CD8-positive, alpha-beta memory T cell (primary cell): ENCODE measurements around the gene ANKRD33B. TPM values are rescaled to one million over a fixed set of nuclear protein-coding genes. Genes with fewer than 3 reads are reported as not detected.
"Not testable (repeated sequence)": the region's sequence is repeated elsewhere in the genome, so short reads cannot be mapped to it uniquely, and the experiment has no call there.

Source experiments
- CTCF ChIA-PET: fragments of 350-600 bp; sonication (Branson Sonifier 250); formaldehyde crosslinking; loops from one replicate; lab custom pipeline; 2021; ENCODE audit warnings: antibody characterized with exemption; lab: Charles Lee
- POLR2A ChIA-PET: fragments of 350-600 bp; sonication (Branson Sonifier 250); formaldehyde crosslinking; loops from one replicate; lab custom pipeline; 2021; ENCODE audit warnings: antibody characterized with exemption; lab: Charles Lee
- DNase-seq, 5 donors: peaks; one replicate each; pipeline versions ENCODE4 v3.0.0 to v3.0.0-alpha.2; 2020 to 2022; ENCODE audit warnings: mixed read lengths in 1 of 5
- H3K27ac ChIP-seq: one replicate; pipeline ENCODE4 v1.7.0; 2013; ENCODE audit warnings: low read depth, mild to moderate bottlenecking, low read length, moderate library complexity
- H3K27me3 ChIP-seq: 2 replicates; pipeline ENCODE4 v1.7.0; 2013; ENCODE audit warnings: low read length, mild to moderate bottlenecking; ENCODE audit not compliant: insufficient read depth, poor library complexity, severe bottlenecking
- H3K36me3 ChIP-seq: 2 replicates; pipeline ENCODE4 v1.7.0; 2013; ENCODE audit warnings: mild to moderate bottlenecking, low read length, moderate library complexity; ENCODE audit not compliant: insufficient read depth
- H3K4me1 ChIP-seq: 2 replicates; pipeline ENCODE4 v1.7.0; 2013; ENCODE audit warnings: mild to moderate bottlenecking, low read length, moderate library complexity; ENCODE audit not compliant: insufficient read depth
- H3K4me3 ChIP-seq: 2 replicates; pipeline ENCODE4 v1.7.0; 2013; ENCODE audit warnings: mild to moderate bottlenecking, low read length
- H3K9me3 ChIP-seq: 2 replicates; pipeline ENCODE4 v1.7.0; 2013; ENCODE audit warnings: mild to moderate bottlenecking, low read length
- H3K27ac Mint-ChIP-seq, 8 donors: one replicate each; pipeline ENCODE4 v1.8.0; 2020 to 2021; ENCODE audit warnings: mixed read lengths in 8 of 8, mild to moderate bottlenecking in 6 of 8, inconsistent platforms in 3 of 8, moderate library complexity in 3 of 8
- H3K27me3 Mint-ChIP-seq, 2 donors: one replicate each; pipeline ENCODE4 v1.8.0; 2020 to 2021; ENCODE audit warnings: mixed read lengths in 2 of 2, mild to moderate bottlenecking in 1 of 2, moderate library complexity in 1 of 2
- H3K36me3 Mint-ChIP-seq, 3 donors: one replicate each; pipeline ENCODE4 v1.8.0; 2020 to 2021; ENCODE audit warnings: mixed read lengths in 3 of 3, inconsistent platforms in 1 of 3, mild to moderate bottlenecking in 1 of 3
- H3K4me1 Mint-ChIP-seq, 3 donors: one replicate each; pipeline ENCODE4 v1.8.0; 2020 to 2021; ENCODE audit warnings: mixed read lengths in 3 of 3, inconsistent platforms in 1 of 3, mild to moderate bottlenecking in 1 of 3
- H3K4me3 Mint-ChIP-seq, 7 donors: one replicate each; pipeline ENCODE4 v1.8.0; 2020 to 2021; ENCODE audit warnings: mixed read lengths in 7 of 7, mild to moderate bottlenecking in 6 of 7, moderate library complexity in 4 of 7, inconsistent platforms in 2 of 7
- H3K9me3 Mint-ChIP-seq, 5 donors: one replicate each; pipeline ENCODE4 v1.8.0; 2020 to 2022; ENCODE audit warnings: mixed read lengths in 5 of 5, mild to moderate bottlenecking in 3 of 5, moderate library complexity in 2 of 5, inconsistent platforms in 1 of 5
- polyA plus RNA-seq: library from polyadenylated mRNA; unstranded; fragments of 300-500 nt; fragmentation: Illumina TruSeq; gene quantifications from one replicate; pipeline ENCODE4 v1.2.3, GENCODE V29; 2021
- total RNA-seq, 2 experiments: library from RNA; stranded (reverse); gene quantifications; one replicate each; pipeline ENCODE4 v1.2.3, GENCODE V29; 2021

The ANKRD33B gene
- total and polyA plus RNA-seq, 3 experiments from 2014 or later: 0.06 to 32.7 (median 29.6) TPM

DNA sequence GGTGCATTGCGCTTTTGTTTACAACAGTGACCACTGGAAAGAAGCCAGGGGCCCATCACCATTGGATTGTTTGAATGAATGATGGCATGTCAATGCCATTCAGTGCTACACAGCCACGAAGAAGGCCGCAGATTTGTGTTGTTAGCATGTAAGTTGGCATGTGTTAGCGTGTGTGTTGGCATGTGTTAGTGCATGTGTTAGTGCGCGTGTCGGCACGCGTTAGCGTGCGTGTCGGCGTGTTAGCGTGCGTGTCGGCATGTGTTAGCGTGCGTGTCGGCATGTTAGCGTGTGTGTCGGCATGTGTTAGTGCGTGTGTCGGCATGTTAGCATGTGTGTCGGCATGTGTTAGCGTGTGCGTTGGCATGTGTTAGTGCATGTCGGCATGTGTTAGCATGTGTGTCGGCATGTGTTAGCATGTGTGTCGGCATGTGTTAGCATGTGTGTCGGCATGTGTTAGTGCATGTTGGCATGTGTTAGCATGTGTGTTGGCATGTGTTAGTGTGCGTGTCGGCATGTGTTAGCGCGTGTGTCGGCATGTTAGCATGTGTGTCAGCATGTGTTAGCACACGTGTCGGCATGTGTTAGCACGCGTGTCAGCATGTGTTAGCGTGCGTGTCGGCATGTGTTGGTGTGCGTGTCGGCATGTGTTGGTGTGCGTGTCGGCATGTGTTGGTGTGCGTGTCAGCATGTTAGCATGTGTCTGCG is 15.3 kb upstream of the ANKRD33B start:
- ChIA-PET POLR2A (no interaction called here), CTCF (no interaction called here)
- Mint-ChIP-seq H3K27me3 (peaks cover 2 to 20% of the 10 kb centered on the region in 2 donors), H3K36me3 (no peaks in the 10 kb centered on the region), H3K9me3 (no peaks in the 10 kb centered on the region), H3K4me3 (no peak overlapping the region), H3K4me1 (peaks cover 6 to 13% (median 8%) of the 10 kb centered on the region in 3 donors), H3K27ac (peak overlapping the region in 1 of 8 donors; percentile 19)
- Histone ChIP-seq H3K9me3 (no peaks in the 10 kb centered on the region), H3K36me3 (no peaks in the 10 kb centered on the region), H3K27ac (no peak overlapping the region), H3K4me1 (peaks cover 5% of the 10 kb centered on the region), H3K4me3 (no peak overlapping the region), H3K27me3 (peaks cover under 1% of the 10 kb centered on the region)
- no peak for DNase-seq

- H3K36me3 Mint-ChIP-seq, H3K9me3 Mint-ChIP-seq, H3K27ac ChIP-seq, H3K4me3 ChIP-seq, H3K36me3 ChIP-seq, POLR2A ChIA-PET, H3K4me1 ChIP-seq, H3K27me3 ChIP-seq, H3K4me3 Mint-ChIP-seq, CTCF ChIA-PET, DNase-seq, H3K9me3 ChIP-seq: not testable (repeated sequence)
- peaks cover 6 to 14% (median 9%) of the 10 kb centered on the region in 3 donors for H3K4me1 Mint-ChIP-seq
- peaks cover 4 to 18% of the 10 kb centered on the region in 2 donors for H3K27me3 Mint-ChIP-seq
- H3K27ac Mint-ChIP-seq: peak overlapping the region in 1 of 8 donors; percentile 38
Measured at GRCh38 chr5:10549123-10549514, 14.8 kb upstream of the ANKRD33B start.

DNA sequence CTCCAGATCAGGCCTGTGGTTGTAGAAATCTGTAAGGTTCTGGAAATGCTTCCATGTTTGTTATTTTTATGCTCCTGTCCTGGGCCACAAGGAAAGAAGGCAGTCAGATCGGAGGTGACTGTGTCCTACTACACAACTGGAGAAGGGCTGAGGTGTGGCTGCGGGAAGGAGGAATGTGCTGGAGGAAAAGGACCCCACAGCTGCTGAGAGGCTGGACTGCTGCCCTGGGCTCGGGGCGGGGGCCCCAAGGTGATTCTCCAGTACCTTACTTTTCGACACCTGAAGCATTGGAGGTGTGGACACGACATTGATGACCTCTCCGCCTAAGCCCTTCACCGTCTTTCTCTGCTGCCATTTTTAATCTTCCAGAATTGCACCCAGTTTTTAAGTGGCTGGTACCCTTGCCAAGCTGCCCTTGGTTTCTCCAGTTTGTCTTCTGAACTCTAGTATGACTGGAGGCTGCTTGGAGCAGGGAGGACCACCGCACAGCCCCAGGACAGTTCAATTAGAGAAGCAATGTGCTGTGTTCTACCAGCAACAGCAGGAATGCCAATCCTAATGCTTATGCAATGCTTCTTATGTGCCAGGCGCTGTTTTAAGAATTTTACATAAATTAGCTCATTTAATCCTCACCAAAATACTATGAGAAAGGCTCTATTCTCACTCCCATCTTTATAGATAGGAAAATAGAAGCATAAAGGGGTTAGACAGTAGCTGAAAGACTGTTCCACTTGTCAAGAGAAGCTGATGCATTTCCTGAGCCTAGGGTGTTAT is 13.5 kb upstream of the ANKRD33B start:
- no peak for DNase-seq
- no peaks in the 10 kb centered on the region for H3K36me3 ChIP-seq
- Mint-ChIP-seq H3K27me3 (peaks cover 3 to 21% of the 10 kb centered on the region in 2 donors), H3K9me3 (no peaks in the 10 kb centered on the region), H3K4me1 (peaks cover 6 to 14% (median 9%) of the 10 kb centered on the region in 3 donors), H3K36me3 (no peaks in the 10 kb centered on the region), H3K4me3 (no peak overlapping the region), H3K27ac (peak overlapping the region in 1 of 8 donors; percentile 19)
- ChIA-PET POLR2A (no interaction called here), CTCF (no interaction called here)
- H3K4me1 ChIP-seq: peaks cover 5% of the 10 kb centered on the region
- H3K9me3 ChIP-seq: no peaks in the 10 kb centered on the region
- H3K4me3 ChIP-seq: no peak overlapping the region
- H3K27me3 ChIP-seq: peaks cover 4% of the 10 kb centered on the region
- H3K27ac ChIP-seq: no peak overlapping the region

- Mint-ChIP-seq H3K27ac (peak overlapping the region in 1 of 8 donors; percentile 14), H3K9me3 (no peaks in the 10 kb centered on the region), H3K4me1 (peaks cover 6 to 14% (median 9%) of the 10 kb centered on the region in 3 donors), H3K36me3 (no peaks in the 10 kb centered on the region), H3K27me3 (peaks cover 7 to 26% of the 10 kb centered on the region in 2 donors), H3K4me3 (no peak overlapping the region)
- Histone ChIP-seq H3K27me3 (peaks cover 4% of the 10 kb centered on the region), H3K9me3 (no peaks in the 10 kb centered on the region), H3K36me3 (no peaks in the 10 kb centered on the region), H3K4me1 (peaks cover 5% of the 10 kb centered on the region), H3K27ac (no peak overlapping the region), H3K4me3 (no peak overlapping the region)
- DNase-seq: no peak
- CTCF ChIA-PET: no interaction called here
- POLR2A ChIA-PET: no interaction called here
Measured at GRCh38 chr5:10551782-10552138, 12.1 kb upstream of the ANKRD33B start.

DNA sequence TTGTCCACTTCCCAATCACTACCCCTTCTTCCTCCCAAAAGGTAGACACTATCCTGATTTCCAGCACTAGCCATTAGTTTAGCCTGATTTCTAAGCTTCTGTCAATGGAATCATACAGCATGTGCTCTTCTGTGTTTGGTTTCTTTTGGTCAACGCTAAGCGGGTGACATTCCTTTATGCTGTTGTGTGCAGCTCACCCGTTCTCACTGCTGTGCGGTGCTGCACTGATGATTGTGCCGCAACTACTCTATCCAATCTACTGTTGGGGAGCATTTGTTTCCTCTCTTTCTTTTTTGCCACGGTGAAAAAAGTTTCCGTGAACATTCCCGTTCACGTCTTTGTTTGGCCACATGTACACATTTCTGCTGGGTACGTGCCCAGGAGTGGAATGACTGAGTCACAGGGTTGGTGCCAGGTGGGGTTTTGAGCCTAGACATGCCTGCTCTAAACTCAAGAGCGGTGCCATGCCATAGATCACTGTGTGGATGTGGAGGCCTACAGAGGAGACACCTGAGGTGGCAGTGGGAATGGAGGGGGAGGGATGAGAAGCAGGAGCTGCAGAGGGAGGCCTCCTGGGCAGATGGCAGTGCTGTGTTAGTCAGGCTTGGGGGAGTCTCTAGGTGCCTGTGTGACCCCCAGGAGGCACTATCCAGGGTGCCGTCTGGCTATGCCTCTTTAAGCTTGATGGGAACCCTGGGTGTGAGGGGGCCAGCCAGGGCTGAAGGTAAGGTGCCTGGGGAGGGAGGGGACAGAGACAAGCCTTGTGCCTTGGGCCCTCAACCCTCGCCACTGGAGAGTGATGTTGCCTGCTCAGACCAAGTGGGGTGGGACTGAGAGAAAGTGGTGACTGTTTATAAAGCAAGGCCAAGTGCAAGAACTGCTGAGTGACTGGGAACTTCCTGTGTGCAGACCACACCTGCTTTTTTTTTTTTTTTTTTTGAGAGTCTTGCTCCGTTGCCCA is 11.4 kb upstream of the ANKRD33B start:
- POLR2A ChIA-PET: no interaction called here
- no peak overlapping the region for H3K4me3 Mint-ChIP-seq

GRCh38 chr5:10553476-10553875 is 10.4 kb upstream of the ANKRD33B start:
- H3K4me1 Mint-ChIP-seq: peaks cover 6 to 14% (median 9%) of the 10 kb centered on the region in 3 donors
- DNase-seq: no peak

More for the DNA sequence above, 11.4 kb upstream of the ANKRD33B start:
- Histone ChIP-seq H3K27ac (no peak overlapping the region), H3K36me3 (no peaks in the 10 kb centered on the region), H3K27me3 (peaks cover 4% of the 10 kb centered on the region), H3K4me3 (no peak overlapping the region), H3K4me1 (peaks cover 5% of the 10 kb centered on the region), H3K9me3 (no peaks in the 10 kb centered on the region)
- H3K36me3 Mint-ChIP-seq: no peaks in the 10 kb centered on the region
- no peak for DNase-seq
- CTCF ChIA-PET: no interaction called here
- H3K4me1 Mint-ChIP-seq: peaks cover 6 to 14% (median 9%) of the 10 kb centered on the region in 3 donors
- H3K9me3 Mint-ChIP-seq: no peaks in the 10 kb centered on the region
- H3K27me3 Mint-ChIP-seq: peaks cover 7 to 29% of the 10 kb centered on the region in 2 donors
- peak overlapping the region in 2 of 8 donors; percentile 26 to 60 for H3K27ac Mint-ChIP-seq

GRCh38 chr5:10555277-10555684 is 8.6 kb upstream of the ANKRD33B start:
- H3K4me3 ChIP-seq: no peak overlapping the region
- Mint-ChIP-seq H3K36me3 (no peaks in the 10 kb centered on the region), H3K4me1 (peaks cover 6 to 14% (median 9%) of the 10 kb centered on the region in 3 donors), H3K27me3 (peaks cover 7 to 29% of the 10 kb centered on the region in 2 donors), H3K4me3 (no peak overlapping the region), H3K9me3 (no peaks in the 10 kb centered on the region), H3K27ac (peak overlapping the region in 1 of 8 donors; percentile 21)
- H3K4me1 ChIP-seq: peaks cover 5% of the 10 kb centered on the region
- H3K36me3 ChIP-seq: no peaks in the 10 kb centered on the region
- peaks cover 4% of the 10 kb centered on the region for H3K27me3 ChIP-seq
- H3K27ac ChIP-seq: no peak overlapping the region
- H3K9me3 ChIP-seq: no peaks in the 10 kb centered on the region
- DNase-seq: no peak
- POLR2A ChIA-PET: no interaction called here
- CTCF ChIA-PET: no interaction called here

More at GRCh38 chr5:10553476-10553875, 10.4 kb upstream of the ANKRD33B start:
- POLR2A ChIA-PET: no interaction called here
- Histone ChIP-seq H3K4me3 (no peak overlapping the region), H3K27ac (no peak overlapping the region), H3K27me3 (peaks cover 4% of the 10 kb centered on the region), H3K4me1 (peaks cover 5% of the 10 kb centered on the region), H3K9me3 (no peaks in the 10 kb centered on the region), H3K36me3 (no peaks in the 10 kb centered on the region)
- Mint-ChIP-seq H3K4me3 (no peak overlapping the region), H3K9me3 (no peaks in the 10 kb centered on the region), H3K27me3 (peaks cover 7 to 29% of the 10 kb centered on the region in 2 donors), H3K36me3 (no peaks in the 10 kb centered on the region), H3K27ac (no peak overlapping the region)
- CTCF ChIA-PET: no interaction called here
